ENCODE measurements around the gene OSTC. TPM values are rescaled to one million over a fixed set of nuclear protein-coding genes. Genes with fewer than 3 reads are reported as not detected.

OSTC gene
- total and polyA plus RNA-seq, 9 of the 15 experiments (the other 6 are each of a cell fraction or from before 2014, with no cell fraction given), result 112 to 966 (median 235) TPM

DNA sequence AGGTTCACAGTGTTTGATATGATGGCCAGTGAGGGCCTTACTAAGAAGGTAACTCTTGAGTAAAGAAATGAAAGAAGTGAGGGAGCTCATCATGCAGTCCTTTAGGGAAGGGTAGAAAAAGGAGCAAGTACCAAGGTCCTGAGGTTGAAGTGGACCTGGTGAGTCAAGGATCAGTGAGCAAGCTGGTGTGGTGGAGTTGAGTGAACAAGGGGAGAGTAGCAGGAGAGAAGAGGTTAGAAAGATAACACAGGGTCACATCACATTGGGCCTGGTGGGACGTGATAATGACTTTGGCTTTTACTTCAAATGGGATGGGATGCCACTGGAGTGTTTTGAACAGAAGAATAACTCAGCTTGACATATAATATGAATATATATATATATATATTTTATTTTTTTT lies 44.7 kb downstream of the OSTC start (continued):
- no peak for TF ChIP-seq SP1 (CRISPR knock-in tag; IDR thresholded peaks at IDR 0.05)
- TF ChIP-seq MYC (IDR thresholded peaks at IDR 0.05; ENCODE audit: low read depth, low read length), result no peak
- no peak for TF ChIP-seq MYC (CRISPR knock-in tag; IDR thresholded peaks at IDR 0.05; ENCODE audit: borderline replicate concordance, low read depth)
- no peak for TF ChIP-seq GTF2F1 (IDR thresholded peaks at IDR 0.05; ENCODE audit: low read depth, low read length)
- TF ChIP-seq ZNF766 (CRISPR knock-in tag; conservative IDR thresholded peaks at IDR 0.05), result no peak
- no peak for TF ChIP-seq ZBTB8A (IDR thresholded peaks at IDR 0.05; ENCODE audit: partially characterized antibody)
- TF ChIP-seq, protein P1, sequence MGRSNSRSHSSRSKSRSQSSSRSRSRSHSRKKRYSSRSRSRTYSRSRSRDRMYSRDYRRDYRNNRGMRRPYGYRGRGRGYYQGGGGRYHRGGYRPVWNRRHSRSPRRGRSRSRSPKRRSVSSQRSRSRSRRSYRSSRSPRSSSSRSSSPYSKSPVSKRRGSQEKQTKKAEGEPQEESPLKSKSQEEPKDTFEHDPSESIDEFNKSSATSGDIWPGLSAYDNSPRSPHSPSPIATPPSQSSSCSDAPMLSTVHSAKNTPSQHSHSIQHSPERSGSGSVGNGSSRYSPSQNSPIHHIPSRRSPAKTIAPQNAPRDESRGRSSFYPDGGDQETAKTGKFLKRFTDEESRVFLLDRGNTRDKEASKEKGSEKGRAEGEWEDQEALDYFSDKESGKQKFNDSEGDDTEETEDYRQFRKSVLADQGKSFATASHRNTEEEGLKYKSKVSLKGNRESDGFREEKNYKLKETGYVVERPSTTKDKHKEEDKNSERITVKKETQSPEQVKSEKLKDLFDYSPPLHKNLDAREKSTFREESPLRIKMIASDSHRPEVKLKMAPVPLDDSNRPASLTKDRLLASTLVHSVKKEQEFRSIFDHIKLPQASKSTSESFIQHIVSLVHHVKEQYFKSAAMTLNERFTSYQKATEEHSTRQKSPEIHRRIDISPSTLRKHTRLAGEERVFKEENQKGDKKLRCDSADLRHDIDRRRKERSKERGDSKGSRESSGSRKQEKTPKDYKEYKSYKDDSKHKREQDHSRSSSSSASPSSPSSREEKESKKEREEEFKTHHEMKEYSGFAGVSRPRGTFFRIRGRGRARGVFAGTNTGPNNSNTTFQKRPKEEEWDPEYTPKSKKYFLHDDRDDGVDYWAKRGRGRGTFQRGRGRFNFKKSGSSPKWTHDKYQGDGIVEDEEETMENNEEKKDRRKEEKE (IDR thresholded peaks at IDR 0.05; ENCODE audit: borderline replicate concordance in 1 of 2, control insufficient read depth in 1 of 2, low read depth in 2 of 2, low read length in 1 of 2), result no peak
- TF ChIP-seq SAP30 (IDR thresholded peaks at IDR 0.05; ENCODE audit: borderline replicate concordance, insufficient read depth, low read depth, low read length, poor library complexity, severe bottlenecking), result no peak
- TF ChIP-seq NFIC (IDR thresholded peaks at IDR 0.05), result peak; percentile 60
- no peak for TF ChIP-seq MECOM (CRISPR knock-in tag; IDR thresholded peaks at IDR 0.05)
- no peak for TF ChIP-seq ZNF407 (IDR thresholded peaks at IDR 0.05; ENCODE audit: low read depth)
- peak; percentile 68 to 85 for TF ChIP-seq KDM1A (IDR thresholded peaks at IDR 0.05)
- TF ChIP-seq PKNOX1 (IDR thresholded peaks at IDR 0.05), result no peak
- TF ChIP-seq ZFP30 (CRISPR knock-in tag; IDR thresholded peaks at IDR 0.05; ENCODE audit: borderline replicate concordance), result no peak
- TF ChIP-seq SRSF9 (IDR thresholded peaks at IDR 0.05; ENCODE audit: borderline replicate concordance, low read depth, low read length), result no peak
- no peak for TF ChIP-seq GABPB1 (CRISPR knock-in tag; IDR thresholded peaks at IDR 0.05)
